ENCODE measurements around the gene HSPA4L.

HSPA4L gene

GRCh38 chr4:127782275-127783025 is at the start of gene HSPA4L:
Gene HSPA4L (plus strand): TSS chr4:127782322. CDS start chr4:127782551, 229 bp downstream.
- DNase-seq (ENCODE audit: insufficient read length, low spot score) = peak; percentile 32
- TF ChIP-seq POLR2A (IDR thresholded peaks at IDR 0.05; ENCODE audit: low read depth, low read length) = peak; percentile 64; the same call in 1 of the 2 replicates
- no peak for FAIRE-seq

GRCh38 chr4:127732623-127733328 is 49.3 kb upstream of the HSPA4L start:
- TF ChIP-seq POLR2A (IDR thresholded peaks at IDR 0.05; ENCODE audit: low read depth, low read length) = no peak
- FAIRE-seq (no peak), DNase-seq (ENCODE audit: insufficient read length, low spot score) (no peak)

- DNase-seq (ENCODE audit: insufficient read length, low spot score) (no peak), FAIRE-seq (no peak)
- TF ChIP-seq POLR2A (IDR thresholded peaks at IDR 0.05; ENCODE audit: low read depth, low read length) = no peak
Observed at GRCh38 chr4:127734976-127735375, 47.1 kb upstream of the HSPA4L start.

- DNase-seq (ENCODE audit: insufficient read length, low spot score) = no peak
- no peak for FAIRE-seq
- no peak for TF ChIP-seq POLR2A (IDR thresholded peaks at IDR 0.05; ENCODE audit: low read depth, low read length)
Observed at GRCh38 chr4:127737295-127737694, 44.8 kb upstream of the HSPA4L start.

- no peak for FAIRE-seq
- TF ChIP-seq POLR2A (IDR thresholded peaks at IDR 0.05; ENCODE audit: low read depth, low read length) = no peak
- DNase-seq (ENCODE audit: insufficient read length, low spot score) = no peak
Observed at GRCh38 chr4:127741247-127741646, 40.9 kb upstream of the HSPA4L start.

- DNase-seq (ENCODE audit: insufficient read length, low spot score) = no peak
- FAIRE-seq = no peak
- no peak for TF ChIP-seq POLR2A (IDR thresholded peaks at IDR 0.05; ENCODE audit: low read depth, low read length)
Observed at GRCh38 chr4:127747883-127748282, 34.2 kb upstream of the HSPA4L start.

- DNase-seq (ENCODE audit: insufficient read length, low spot score) = no peak
- FAIRE-seq = no peak
- no peak for TF ChIP-seq POLR2A (IDR thresholded peaks at IDR 0.05; ENCODE audit: low read depth, low read length)
Observed at GRCh38 chr4:127748957-127749356, 33.2 kb upstream of the HSPA4L start.

GRCh38 chr4:127756906-127757305 is 25.2 kb upstream of the HSPA4L start:
- DNase-seq (ENCODE audit: insufficient read length, low spot score) = no peak
- FAIRE-seq = no peak

GRCh38 chr4:127759228-127759820 is 22.8 kb upstream of the HSPA4L start:
- FAIRE-seq (no peak), DNase-seq (ENCODE audit: insufficient read length, low spot score) (no peak)
- no peak for TF ChIP-seq POLR2A (IDR thresholded peaks at IDR 0.05; ENCODE audit: low read depth, low read length)

More at GRCh38 chr4:127756906-127757305, 25.2 kb upstream of the HSPA4L start:
- TF ChIP-seq POLR2A (IDR thresholded peaks at IDR 0.05; ENCODE audit: low read depth, low read length) = no peak

- no peak for DNase-seq (ENCODE audit: insufficient read length, low spot score)
Observed at GRCh38 chr4:127759893-127760292, 22.2 kb upstream of the HSPA4L start.

GRCh38 chr4:127771535-127772275 is 10.4 kb upstream of the HSPA4L start:
- no peak for FAIRE-seq
- no peak for DNase-seq (ENCODE audit: insufficient read length, low spot score)
- no peak for TF ChIP-seq POLR2A (IDR thresholded peaks at IDR 0.05; ENCODE audit: low read depth, low read length)

More at GRCh38 chr4:127759893-127760292, 22.2 kb upstream of the HSPA4L start:
- TF ChIP-seq POLR2A (IDR thresholded peaks at IDR 0.05; ENCODE audit: low read depth, low read length) = no peak
- FAIRE-seq = no peak

GRCh38 chr4:127772769-127773671 is 9.1 kb upstream of the HSPA4L start:
- no peak for TF ChIP-seq POLR2A (IDR thresholded peaks at IDR 0.05; ENCODE audit: low read depth, low read length)
- no peak for DNase-seq (ENCODE audit: insufficient read length, low spot score)
- FAIRE-seq = no peak

- no peak for TF ChIP-seq POLR2A (IDR thresholded peaks at IDR 0.05; ENCODE audit: low read depth, low read length)
- FAIRE-seq = no peak
- no peak for DNase-seq (ENCODE audit: insufficient read length, low spot score)
Observed at GRCh38 chr4:127775843-127776242, 6.3 kb upstream of the HSPA4L start.

Measured in H54 (cell line).